HepG2 (cell line): ENCODE results near the gene TANGO6. TPM values are rescaled to one million over a fixed set of nuclear protein-coding genes. Genes with fewer than 3 reads are reported as not detected.

Experiments used
- ATF2 ChIP-seq: sonication (generic); formaldehyde crosslinking; IDR thresholded peaks from 2 replicates; pipeline ENCODE4 v1.4.0; 2020; ENCODE audit warnings: missing genetic modification reagents
- DRAP1 ChIP-seq: IDR thresholded peaks from 2 replicates; pipeline ENCODE4 v1.6.1; 2016; ENCODE audit warnings: missing genetic modification reagents, missing compliant biosample characterization
- ELF3 ChIP-seq: IDR thresholded peaks from 2 replicates; pipeline ENCODE4 v1.6.1; 2016; ENCODE audit warnings: missing genetic modification reagents, missing compliant biosample characterization
- HDAC2 ChIP-seq: sonication (generic); formaldehyde crosslinking; IDR thresholded peaks from 2 replicates; pipeline ENCODE4 v1.4.0; 2020; ENCODE audit warnings: missing genetic modification reagents
- HMGXB3 ChIP-seq: sonication (generic); formaldehyde crosslinking; IDR thresholded peaks from 2 replicates; pipeline ENCODE4 v1.4.0; 2020; ENCODE audit warnings: missing genetic modification reagents, borderline replicate concordance
- HMGXB4 ChIP-seq, 2 experiments: sonication (generic) in 1 of 2; formaldehyde crosslinking in 1 of 2; IDR thresholded peaks; 2 replicates each; pipeline versions ENCODE4 v1.4.0 to v1.6.1; 2018 to 2020; ENCODE audit warnings: missing genetic modification reagents in 2 of 2, borderline replicate concordance in 1 of 2, low read depth in 1 of 2, mild to moderate bottlenecking in 1 of 2, missing biosample characterization in 1 of 2
- HNRNPUL1 ChIP-seq: fragments of 200-400 bp; formaldehyde crosslinking; IDR thresholded peaks from 2 replicates; pipeline ENCODE4 v1.6.1; 2017; ENCODE audit warnings: low read depth, mild to moderate bottlenecking, low read length, moderate library complexity
- KAT8 ChIP-seq: IDR thresholded peaks from 2 replicates; pipeline ENCODE4 v1.6.1; 2016; ENCODE audit warnings: missing genetic modification reagents, missing compliant biosample characterization
- LRRFIP1 ChIP-seq: sonication (generic); formaldehyde crosslinking; conservative IDR thresholded peaks from 2 replicates; pipeline ENCODE4 v1.4.0; 2020; ENCODE audit warnings: missing genetic modification reagents
- MAFF ChIP-seq: IDR thresholded peaks from 2 replicates; pipeline ENCODE4 v1.6.1; 2011; ENCODE audit warnings: low read depth, low read length, improper control_type of control experiment
- MIER3 ChIP-seq: IDR thresholded peaks from 2 replicates; pipeline ENCODE4 v1.6.1; 2016; ENCODE audit warnings: missing compliant biosample characterization, borderline replicate concordance
- PPARG ChIP-seq: conservative IDR thresholded peaks from 2 replicates; pipeline ENCODE4 v1.6.1; 2016; ENCODE audit warnings: missing biosample characterization, missing genetic modification reagents
- RAD21 ChIP-seq: fragments of 450-650 bp; formaldehyde crosslinking; IDR thresholded peaks from 2 replicates; pipeline ENCODE4 v1.5.0; 2020; ENCODE audit warnings: mild to moderate bottlenecking
- SMC3 ChIP-seq: IDR thresholded peaks from 2 replicates; pipeline ENCODE4 v1.6.1; 2011; ENCODE audit warnings: low read length, improper control_type of control experiment
- STAG1 ChIP-seq: sonication (generic); formaldehyde crosslinking; IDR thresholded peaks from 2 replicates; pipeline ENCODE4 v1.4.0; 2020; ENCODE audit warnings: missing genetic modification reagents
- XRCC5 ChIP-seq: fragments of 200-400 bp; formaldehyde crosslinking; optimal IDR thresholded peaks from 2 replicates; pipeline ENCODE3; 2017; ENCODE audit warnings: mild to moderate bottlenecking, low read length
- YY1 ChIP-seq: IDR thresholded peaks from 2 replicates; pipeline ENCODE4 v1.6.1; 2011; ENCODE audit warnings: low read length, low read depth, moderate library complexity, mild to moderate bottlenecking; ENCODE audit not compliant: insufficient read depth, insufficient replicate concordance
- ZNF3 ChIP-seq: IDR thresholded peaks from 2 replicates; pipeline ENCODE4 v1.7.0; 2017; ENCODE audit warnings: inconsistent platforms
- ZNF772 ChIP-seq: sonication (generic); formaldehyde crosslinking; IDR thresholded peaks from 2 replicates; pipeline ENCODE4 v1.5.0; 2020; ENCODE audit warnings: mild to moderate bottlenecking, missing genetic modification reagents
- polyA plus RNA-seq, 8 experiments: library from polyadenylated mRNA; depleted of rRNA in 3 of 8; stranded (reverse) in 7 of 8; unstranded in 1 of 8; fragments of >200 nt; fragmentation: Illumina TruSeq in 4 of 8; extraction: Trizol in 4 of 8; gene quantifications; 2 replicates each; pipeline versions ENCODE4 v1.2.1 to v1.2.3, GENCODE V29; 2011 to 2016; ENCODE audit warnings: low read depth in 4 of 8, missing spikeins in 1 of 8, mixed read lengths in 1 of 8; ENCODE audit not compliant: insufficient read depth in 1 of 8
- total RNA-seq, 5 experiments: library from RNA; depleted of rRNA; stranded (reverse); fragments of >200 nt; fragmentation: Illumina TruSeq; extraction: Trizol; gene quantifications; 2 replicates each; pipeline ENCODE4 v1.2.3, GENCODE V29; 2016; ENCODE audit warnings: low read depth in 1 of 5

TANGO6 gene
- total and polyA plus RNA-seq, 2 of the 13 experiments (the other 11 are each of a cell fraction or from before 2014, with no cell fraction given), result 7.2 to 13.3 TPM

GRCh38 chr16:68800257-68800875 is 43.0 kb upstream of the TANGO6 start (continued):
- 0 out of 4 replicates have a peak, but pooled peaks of 1 of the 2 experiments have one; percentile 32 for TF ChIP-seq HMGXB4 (CRISPR knock-in tag; IDR thresholded peaks at IDR 0.05; ENCODE audit: borderline replicate concordance in 1 of 2, low read depth in 1 of 2)
- peak; percentile 59 for TF ChIP-seq XRCC5
- TF ChIP-seq MAFF, result peak; percentile 52; the same call in 1 of the 2 replicates
- TF ChIP-seq ZNF3 (CRISPR knock-in tag), result no peak
- peak; percentile 100 for TF ChIP-seq SMC3
- peak; percentile 65; the same call in 1 of the 2 replicates for TF ChIP-seq MIER3
- TF ChIP-seq LRRFIP1 (CRISPR knock-in tag), result 0 out of 2 replicates have a peak, but pooled peaks have one; percentile 49
- TF ChIP-seq STAG1 (CRISPR knock-in tag), result peak; percentile 96
- TF ChIP-seq RAD21 (CRISPR knock-in tag), result peak; percentile 96
- TF ChIP-seq HNRNPUL1, result no peak
- TF ChIP-seq PPARG (CRISPR knock-in tag), result peak; percentile 79
- TF ChIP-seq YY1, result peak; percentile 23
- peak; percentile 44 for TF ChIP-seq KAT8 (CRISPR knock-in tag)
- no peak for TF ChIP-seq HDAC2
- peak; percentile 67; the same call in 1 of the 2 replicates for TF ChIP-seq ELF3 (CRISPR knock-in tag)
- peak; percentile 43; the same call in 1 of the 2 replicates for TF ChIP-seq ZNF772
- no peak for TF ChIP-seq DRAP1 (CRISPR knock-in tag)
- TF ChIP-seq HMGXB3 (CRISPR knock-in tag), result peak; percentile 75; the same call in 1 of the 2 replicates
- TF ChIP-seq ATF2 (CRISPR knock-in tag), result peak; percentile 57; the same call in 1 of the 2 replicates
